ENCODE data around the gene DAW1.
"Not testable (repeated sequence)": the region's sequence is repeated elsewhere in the genome, so short reads cannot be mapped to it uniquely, and the experiment has no call there.

Gene DAW1

DNA sequence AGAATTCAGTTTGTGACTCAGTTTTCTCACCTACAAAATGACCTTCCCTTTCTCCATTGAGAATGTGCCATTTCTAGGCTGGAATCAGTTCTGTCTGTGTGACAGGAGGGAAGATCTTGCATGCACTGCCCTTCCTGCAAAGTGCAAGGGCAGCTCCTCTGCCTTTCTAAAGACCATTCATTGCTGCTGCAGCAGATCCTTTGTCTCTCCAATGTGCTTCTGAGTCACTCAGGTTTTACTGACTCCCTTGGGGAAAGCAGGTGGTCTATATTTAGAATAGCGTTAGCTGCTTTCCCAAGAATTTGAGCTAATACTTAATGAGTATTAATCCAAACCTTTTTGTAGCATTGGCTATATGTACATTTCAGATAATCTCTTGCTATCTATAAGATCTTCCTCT is 62.5 kb downstream of the DAW1 start:
- TF ChIP-seq, protein P1, sequence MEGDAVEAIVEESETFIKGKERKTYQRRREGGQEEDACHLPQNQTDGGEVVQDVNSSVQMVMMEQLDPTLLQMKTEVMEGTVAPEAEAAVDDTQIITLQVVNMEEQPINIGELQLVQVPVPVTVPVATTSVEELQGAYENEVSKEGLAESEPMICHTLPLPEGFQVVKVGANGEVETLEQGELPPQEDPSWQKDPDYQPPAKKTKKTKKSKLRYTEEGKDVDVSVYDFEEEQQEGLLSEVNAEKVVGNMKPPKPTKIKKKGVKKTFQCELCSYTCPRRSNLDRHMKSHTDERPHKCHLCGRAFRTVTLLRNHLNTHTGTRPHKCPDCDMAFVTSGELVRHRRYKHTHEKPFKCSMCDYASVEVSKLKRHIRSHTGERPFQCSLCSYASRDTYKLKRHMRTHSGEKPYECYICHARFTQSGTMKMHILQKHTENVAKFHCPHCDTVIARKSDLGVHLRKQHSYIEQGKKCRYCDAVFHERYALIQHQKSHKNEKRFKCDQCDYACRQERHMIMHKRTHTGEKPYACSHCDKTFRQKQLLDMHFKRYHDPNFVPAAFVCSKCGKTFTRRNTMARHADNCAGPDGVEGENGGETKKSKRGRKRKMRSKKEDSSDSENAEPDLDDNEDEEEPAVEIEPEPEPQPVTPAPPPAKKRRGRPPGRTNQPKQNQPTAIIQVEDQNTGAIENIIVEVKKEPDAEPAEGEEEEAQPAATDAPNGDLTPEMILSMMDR (IDR thresholded peaks at IDR 0.05; ENCODE audit: insufficient read depth, low read depth, low read length, missing control alignments): no peak
- H3K4me3 ChIP-seq (ENCODE audit: low read length): no peak overlapping the region
- no peak for DNase-seq (ENCODE audit: low read depth)

DNA sequence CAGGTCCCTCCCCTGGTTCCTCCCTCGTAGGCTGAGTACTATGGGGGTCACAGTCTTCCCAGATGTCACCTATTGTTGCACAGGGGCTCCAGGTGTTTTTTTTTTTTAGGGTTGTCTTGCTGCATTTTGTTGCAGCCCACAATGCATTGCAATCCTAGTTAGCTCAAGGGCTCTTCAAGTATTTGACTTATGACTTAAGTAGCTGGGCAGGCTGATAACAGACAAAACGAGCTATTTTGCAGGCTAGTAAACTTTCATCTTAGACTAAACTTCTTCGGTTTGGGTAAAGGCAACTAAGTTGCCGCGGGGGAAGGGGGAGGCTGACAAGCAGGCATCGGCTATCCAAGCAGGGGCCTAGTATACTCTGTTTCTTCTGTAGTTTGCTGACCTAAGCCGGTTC is 64.8 kb downstream of the DAW1 start:
- not testable (repeated sequence) for H3K4me3 ChIP-seq (ENCODE audit: low read length); DNase-seq (ENCODE audit: low read depth)

DNA sequence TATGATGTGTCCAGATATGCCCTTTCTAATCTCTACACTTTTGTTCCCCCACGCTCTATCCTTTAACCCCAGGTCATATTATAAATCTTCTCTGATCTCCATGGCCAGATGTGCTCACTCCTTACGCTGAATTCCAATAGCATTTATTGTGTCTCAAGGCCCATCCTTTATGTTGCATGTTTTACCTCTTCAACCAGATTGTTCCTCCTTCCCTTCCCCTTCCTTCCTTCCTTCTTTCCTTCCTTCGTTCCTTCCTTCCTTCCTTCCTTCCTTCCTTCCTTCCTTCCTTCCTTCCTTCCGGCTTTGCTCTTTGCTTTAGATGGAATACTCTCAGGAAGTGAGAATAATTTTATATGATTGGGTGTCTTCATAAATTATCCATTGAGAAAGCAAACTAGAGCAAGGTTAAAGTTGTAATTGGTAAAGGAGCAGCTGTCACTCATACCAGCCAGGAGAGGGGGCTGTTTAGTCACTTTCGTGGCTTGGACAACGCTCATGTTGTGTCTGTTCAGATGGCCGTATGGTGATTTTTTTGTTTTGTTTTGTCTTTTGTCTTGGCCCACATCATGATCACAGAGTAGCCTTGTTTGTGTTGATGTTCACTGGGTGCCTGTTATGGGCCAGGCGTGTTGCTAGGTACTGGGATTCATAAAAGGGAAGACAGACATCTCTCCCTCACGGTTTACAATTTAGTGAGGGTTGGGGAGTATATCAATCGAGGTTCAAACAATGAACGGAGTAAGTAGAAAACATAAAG is 68.0 kb downstream of the DAW1 start:
- TF ChIP-seq, protein P1 (IDR thresholded peaks at IDR 0.05; ENCODE audit: insufficient read depth, low read depth, low read length, missing control alignments): peak; percentile 65
- DNase-seq (ENCODE audit: low read depth): peak; percentile 60
- no peak overlapping the region for H3K4me3 ChIP-seq (ENCODE audit: low read length)

DNA sequence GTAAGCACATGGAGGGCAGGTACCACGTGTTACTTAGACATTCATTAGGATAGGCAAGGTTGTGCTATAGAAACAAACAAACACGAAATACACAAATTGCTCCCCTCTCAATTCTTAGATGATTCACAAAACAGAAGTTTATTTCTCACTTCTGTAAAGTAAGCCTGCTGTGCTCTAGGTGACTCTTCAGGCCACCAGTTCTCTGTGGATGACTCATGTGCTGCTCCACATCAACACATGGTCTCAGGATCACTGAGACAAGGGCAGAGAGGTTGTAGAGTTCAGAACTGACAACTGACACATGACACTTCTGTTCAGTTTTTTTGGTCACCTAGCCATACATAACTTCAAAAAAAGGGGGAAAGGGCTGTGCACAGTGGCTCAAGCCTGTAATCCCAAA is 70.6 kb downstream of the DAW1 start:
- TF ChIP-seq, protein P1 (IDR thresholded peaks at IDR 0.05; ENCODE audit: insufficient read depth, low read depth, low read length, missing control alignments): no peak
- peak; percentile 29 for DNase-seq (ENCODE audit: low read depth)
- no peak overlapping the region for H3K4me3 ChIP-seq (ENCODE audit: low read length)

DNA sequence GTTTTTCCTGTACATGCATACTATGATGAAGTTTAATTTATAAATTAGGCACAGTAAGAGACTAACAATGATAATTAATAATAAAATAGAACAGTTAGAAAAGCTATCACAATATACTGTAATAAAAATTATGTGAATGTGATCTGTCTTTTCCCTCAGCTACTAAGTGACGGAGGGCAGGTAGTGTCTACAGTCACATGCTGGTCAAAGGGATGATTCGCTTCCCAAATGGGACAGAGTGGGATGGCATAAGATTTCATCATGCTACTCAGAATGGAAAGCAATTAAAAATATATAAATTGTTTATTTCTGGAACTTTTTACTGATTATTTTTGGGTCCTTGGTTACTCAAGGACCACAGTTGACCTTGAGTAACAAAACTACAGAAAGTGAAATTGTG is 71.5 kb downstream of the DAW1 start:
- TF ChIP-seq, protein P1 (IDR thresholded peaks at IDR 0.05; ENCODE audit: insufficient read depth, low read depth, low read length, missing control alignments): no peak

DNA sequence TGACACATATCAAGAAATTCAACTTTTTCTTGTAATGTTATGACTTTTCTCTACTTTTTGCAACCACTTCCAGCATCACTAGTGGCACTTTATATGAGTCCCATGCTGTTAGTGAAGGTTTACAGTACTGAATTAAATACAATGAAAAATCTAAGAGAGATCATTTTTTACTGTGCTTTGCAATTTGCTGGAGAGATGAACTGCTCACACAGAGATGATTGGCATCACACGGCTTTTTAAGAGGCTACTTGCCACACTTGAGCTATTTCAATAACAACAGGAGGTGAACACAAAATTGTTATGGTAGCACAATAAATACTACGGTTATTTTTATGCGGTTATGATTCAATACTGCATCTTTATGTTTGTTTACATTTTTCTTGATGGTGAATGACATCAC is 88.9 kb downstream of the DAW1 start:
- no peak overlapping the region for H3K4me3 ChIP-seq (ENCODE audit: low read length)
- no peak for DNase-seq (ENCODE audit: low read depth)
- TF ChIP-seq, protein P1 (IDR thresholded peaks at IDR 0.05; ENCODE audit: insufficient read depth, low read depth, low read length, missing control alignments): no peak

More for the DNA sequence above, 71.5 kb downstream of the DAW1 start:
- no peak for DNase-seq (ENCODE audit: low read depth)
- no peak overlapping the region for H3K4me3 ChIP-seq (ENCODE audit: low read length)

DNA sequence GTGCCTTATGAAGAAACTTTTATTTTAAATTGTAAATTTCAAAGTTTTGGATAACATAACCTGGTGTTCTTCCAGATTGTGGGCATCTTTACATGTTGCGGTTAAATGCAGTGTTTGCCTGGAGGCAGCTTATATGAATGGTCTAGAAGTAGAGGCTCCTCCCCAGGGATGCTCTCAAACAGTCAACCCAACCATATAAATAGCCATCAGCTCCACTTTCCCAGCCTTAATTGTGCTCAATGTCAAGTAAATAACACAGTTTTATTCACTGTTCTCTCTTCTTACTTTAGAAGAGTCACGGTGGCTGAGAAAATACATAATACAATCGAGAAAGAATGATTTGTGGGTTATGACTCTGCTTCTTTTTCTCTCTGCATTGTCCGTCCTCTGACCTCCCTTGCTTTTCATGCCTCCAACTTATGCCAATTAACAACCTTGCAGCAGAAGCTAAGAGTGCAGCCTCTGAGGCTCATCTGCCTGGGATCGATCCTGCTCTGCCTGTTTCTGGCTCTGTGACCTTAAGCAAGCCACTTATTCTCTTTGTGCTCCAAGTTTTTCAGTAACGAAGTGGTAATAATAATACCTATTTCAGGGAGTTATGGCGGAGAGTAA is 100.3 kb downstream of the DAW1 start:
- no peak for DNase-seq (ENCODE audit: low read depth)
- TF ChIP-seq, protein P1 (IDR thresholded peaks at IDR 0.05; ENCODE audit: insufficient read depth, low read depth, low read length, missing control alignments): no peak
- no peak overlapping the region for H3K4me3 ChIP-seq (ENCODE audit: low read length)

Data from epithelial cell of esophagus (primary cell).